Vagina (tissue), 2 donors: ENCODE data around the gene SHROOM1. TPM values are rescaled to one million over a fixed set of nuclear protein-coding genes. Genes with fewer than 3 reads are reported as not detected.
"Not testable (repeated sequence)": the region's sequence is repeated elsewhere in the genome, so short reads cannot be mapped to it uniquely, and the experiment has no call there.

Experiments
- DNase-seq, 2 donors: peaks; one replicate each; pipeline ENCODE4 v3.0.0-alpha.2; 2017; ENCODE audit errors: extremely low spot score in 2 of 2
- H3K27ac ChIP-seq: fragments of 200-600 bp; sonication (generic); one replicate; pipeline ENCODE4 v1.5.1; 2019
- H3K27me3 ChIP-seq: fragments of 200-600 bp; sonication (generic); one replicate; pipeline ENCODE4 v1.5.1; 2019
- H3K36me3 ChIP-seq, 2 donors: fragments of 200-600 bp; sonication (generic); one replicate each; pipeline ENCODE4 v1.5.1; 2017 to 2019
- H3K4me1 ChIP-seq: fragments of 200-600 bp; sonication (generic); one replicate; pipeline ENCODE4 v1.5.1; 2019
- H3K4me3 ChIP-seq, 2 donors: fragments of 200-600 bp; sonication (generic); 1 replicate in 1 of 2; 2 replicates in 1 of 2; pipeline ENCODE4 v1.5.1; 2016 to 2019
- H3K9me3 ChIP-seq: fragments of 200-600 bp; sonication (generic); one replicate; pipeline ENCODE4 v1.5.1; 2019
- POLR2A ChIP-seq, 2 donors: fragments of 450-650 bp; IDR thresholded peaks; one replicate each; pipeline ENCODE4 v1.6.1; 2017; ENCODE audit warnings: antibody characterized with exemption in 2 of 2, mild to moderate bottlenecking in 2 of 2, moderate library complexity in 2 of 2
- POLR2AphosphoS5 ChIP-seq, 2 donors: sonication (generic); formaldehyde crosslinking; IDR thresholded peaks; one replicate each; pipeline ENCODE4 v1.9.0; 2017; ENCODE audit warnings: antibody characterized with exemption in 2 of 2, mild to moderate bottlenecking in 2 of 2, low read depth in 1 of 2; ENCODE audit not compliant: insufficient read depth in 1 of 2
- intact Hi-C: fragments of 100-400 bp; cut with DNase I; formaldehyde crosslinking; loops from one replicate; pipeline ENCODE4 v1.15.1; 2023
- total RNA-seq: library from RNA; depleted of rRNA; stranded (reverse); fragments of >200 nt; gene quantifications from one replicate; pipeline ENCODE4 v1.2.3, GENCODE V29; 2016
- TF ChIP-seq, protein P1 (sequence below), 3 experiments: fragments of 450-650 bp in 2 of 3; fragments of 200-600 bp in 1 of 3; sonication (generic) in 1 of 3; IDR thresholded peaks; one replicate each; pipeline ENCODE4 v1.5.1; 2017 to 2019; ENCODE audit warnings: antibody characterized with exemption in 3 of 3, mild to moderate bottlenecking in 2 of 3, moderate library complexity in 2 of 3

The SHROOM1 gene
- total RNA-seq, 1 donor from 2014 or later = 17.7 TPM

DNA sequence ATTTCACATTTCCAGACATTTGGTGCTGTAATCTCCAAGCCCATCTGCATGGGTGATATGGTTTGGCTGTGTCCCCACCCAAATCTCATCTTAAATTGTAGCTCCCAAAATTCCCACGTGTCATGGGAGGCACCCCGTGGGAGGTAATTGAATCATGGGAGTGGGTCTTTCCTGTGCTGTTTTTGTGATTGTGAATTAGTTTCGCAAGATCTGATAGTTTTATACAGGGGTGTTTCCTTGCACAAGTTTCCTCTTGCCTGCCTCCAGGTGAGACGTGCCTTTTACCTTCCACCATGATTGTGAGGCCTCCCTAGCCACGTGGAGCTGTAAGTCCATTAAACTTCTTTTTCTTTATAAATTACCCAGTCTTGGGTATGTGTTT is 27.8 kb downstream of the SHROOM1 start:
- H3K4me1 ChIP-seq, H3K4me3 ChIP-seq, H3K27me3 ChIP-seq, DNase-seq, H3K36me3 ChIP-seq, H3K27ac ChIP-seq, intact Hi-C loops, H3K9me3 ChIP-seq: not testable (repeated sequence)

DNA sequence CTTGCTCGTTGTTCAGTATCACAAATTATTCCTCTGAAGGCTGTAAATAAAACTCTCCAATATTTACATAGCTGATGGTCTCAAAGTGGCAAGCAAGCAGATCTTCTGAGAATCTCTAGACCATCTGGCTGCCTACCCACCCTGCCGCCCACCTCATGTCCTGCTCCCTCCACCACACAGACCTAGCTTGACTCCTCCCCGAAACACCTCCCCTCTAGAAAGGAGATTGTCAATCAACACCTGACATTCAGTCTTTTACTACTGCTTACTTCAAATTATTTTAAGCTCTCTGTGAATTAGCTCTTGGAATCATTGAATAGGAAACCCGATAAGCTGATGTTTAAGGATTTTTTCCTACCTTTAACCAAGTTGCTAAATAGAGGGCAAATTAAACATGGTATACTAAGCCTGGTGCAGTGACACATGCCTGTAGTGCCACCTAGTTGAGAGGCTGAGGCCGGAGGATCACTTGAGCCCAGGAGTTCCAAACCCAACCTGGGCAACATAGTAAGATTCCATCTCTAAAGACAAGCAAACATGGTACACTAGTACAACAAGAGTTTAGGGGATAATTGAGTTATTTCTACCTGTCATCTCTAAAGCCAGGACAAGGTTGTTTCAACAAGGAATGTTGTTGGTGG is 28.3 kb downstream of the SHROOM1 start:
- no peaks in the 10 kb centered on the region for H3K27me3 ChIP-seq
- H3K27ac ChIP-seq = no peak overlapping the region
- no peaks in the 10 kb centered on the region for H3K36me3 ChIP-seq
- intact Hi-C loops = no loop called here
- DNase-seq = no peak
- TF ChIP-seq, protein P1, sequence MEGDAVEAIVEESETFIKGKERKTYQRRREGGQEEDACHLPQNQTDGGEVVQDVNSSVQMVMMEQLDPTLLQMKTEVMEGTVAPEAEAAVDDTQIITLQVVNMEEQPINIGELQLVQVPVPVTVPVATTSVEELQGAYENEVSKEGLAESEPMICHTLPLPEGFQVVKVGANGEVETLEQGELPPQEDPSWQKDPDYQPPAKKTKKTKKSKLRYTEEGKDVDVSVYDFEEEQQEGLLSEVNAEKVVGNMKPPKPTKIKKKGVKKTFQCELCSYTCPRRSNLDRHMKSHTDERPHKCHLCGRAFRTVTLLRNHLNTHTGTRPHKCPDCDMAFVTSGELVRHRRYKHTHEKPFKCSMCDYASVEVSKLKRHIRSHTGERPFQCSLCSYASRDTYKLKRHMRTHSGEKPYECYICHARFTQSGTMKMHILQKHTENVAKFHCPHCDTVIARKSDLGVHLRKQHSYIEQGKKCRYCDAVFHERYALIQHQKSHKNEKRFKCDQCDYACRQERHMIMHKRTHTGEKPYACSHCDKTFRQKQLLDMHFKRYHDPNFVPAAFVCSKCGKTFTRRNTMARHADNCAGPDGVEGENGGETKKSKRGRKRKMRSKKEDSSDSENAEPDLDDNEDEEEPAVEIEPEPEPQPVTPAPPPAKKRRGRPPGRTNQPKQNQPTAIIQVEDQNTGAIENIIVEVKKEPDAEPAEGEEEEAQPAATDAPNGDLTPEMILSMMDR (IDR thresholded peaks at IDR 0.05) = no peak
- no peak for TF ChIP-seq POLR2AphosphoS5 (IDR thresholded peaks at IDR 0.05; ENCODE audit: insufficient read depth in 1 of 2, low read depth in 1 of 2)
- no peak for TF ChIP-seq POLR2A (IDR thresholded peaks at IDR 0.05)
- no peaks in the 10 kb centered on the region for H3K9me3 ChIP-seq
- no peak overlapping the region for H3K4me3 ChIP-seq
- no peaks in the 10 kb centered on the region for H3K4me1 ChIP-seq

DNA sequence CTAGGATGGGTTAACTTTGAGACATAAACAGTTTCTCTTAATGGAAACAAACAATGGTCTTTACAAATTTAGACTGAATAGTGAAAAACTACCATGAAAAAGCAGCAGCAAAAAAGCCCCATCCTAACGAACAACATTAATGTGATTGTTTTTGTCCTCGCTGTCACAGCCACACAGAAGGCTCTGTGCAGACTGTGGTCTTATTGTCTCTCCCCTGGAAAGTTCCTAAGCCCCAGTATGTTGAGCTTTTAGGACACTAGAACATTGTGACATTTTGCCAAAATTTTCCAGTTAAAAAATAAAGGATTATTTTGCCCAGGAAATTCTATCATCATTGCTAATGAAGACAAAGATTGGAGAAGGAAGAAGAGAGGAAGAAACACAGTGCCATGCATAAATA is 29.9 kb downstream of the SHROOM1 start:
- Histone ChIP-seq H3K4me1 (no peaks in the 10 kb centered on the region), H3K36me3 (no peaks in the 10 kb centered on the region), H3K27ac (no peak overlapping the region), H3K4me3 (no peak overlapping the region), H3K27me3 (no peaks in the 10 kb centered on the region), H3K9me3 (no peaks in the 10 kb centered on the region)
- TF ChIP-seq POLR2A (IDR thresholded peaks at IDR 0.05) = no peak
- TF ChIP-seq, protein P1 (IDR thresholded peaks at IDR 0.05) = no peak
- TF ChIP-seq POLR2AphosphoS5 (IDR thresholded peaks at IDR 0.05; ENCODE audit: insufficient read depth in 1 of 2, low read depth in 1 of 2) = no peak
- intact Hi-C loops = no loop called here
- no peak for DNase-seq

DNA sequence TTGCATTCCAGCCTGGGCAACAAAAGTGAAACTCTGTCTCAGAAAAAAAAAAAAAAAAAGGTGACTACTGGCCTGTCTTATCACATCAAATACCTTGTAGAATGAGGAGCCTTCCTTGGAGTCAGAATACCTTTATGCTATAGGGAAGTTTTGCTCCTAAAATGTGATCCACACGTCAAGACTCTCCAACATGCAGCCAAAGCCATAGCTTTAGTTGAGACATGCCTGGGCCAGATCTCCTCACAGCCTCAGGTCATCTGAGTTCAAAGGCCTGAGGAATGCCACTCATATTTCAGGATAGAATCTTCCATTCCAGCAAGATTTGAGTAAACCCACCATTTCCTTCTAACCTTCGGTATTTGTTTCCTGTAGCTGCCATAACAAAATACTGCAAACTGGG is 31.1 kb downstream of the SHROOM1 start:
- Histone ChIP-seq H3K36me3 (no peaks in the 10 kb centered on the region), H3K4me3 (no peak overlapping the region), H3K9me3 (no peaks in the 10 kb centered on the region), H3K4me1 (no peaks in the 10 kb centered on the region), H3K27me3 (no peaks in the 10 kb centered on the region), H3K27ac (no peak overlapping the region)
- TF ChIP-seq POLR2AphosphoS5 (IDR thresholded peaks at IDR 0.05; ENCODE audit: insufficient read depth in 1 of 2, low read depth in 1 of 2) (no peak), POLR2A (IDR thresholded peaks at IDR 0.05) (no peak)
- TF ChIP-seq, protein P1 (IDR thresholded peaks at IDR 0.05) = no peak
- no peak for DNase-seq
- intact Hi-C loops = no loop called here

GRCh38 chr5:132797651-132798050 is 32.8 kb downstream of the SHROOM1 start:
- Histone ChIP-seq H3K36me3 (no peaks in the 10 kb centered on the region), H3K27ac (no peak overlapping the region), H3K27me3 (no peaks in the 10 kb centered on the region), H3K4me3 (no peak overlapping the region), H3K9me3 (no peaks in the 10 kb centered on the region), H3K4me1 (no peaks in the 10 kb centered on the region)
- no peak for DNase-seq
- no peak for TF ChIP-seq POLR2A (IDR thresholded peaks at IDR 0.05)
- TF ChIP-seq, protein P1 (IDR thresholded peaks at IDR 0.05) = no peak
- TF ChIP-seq POLR2AphosphoS5 (IDR thresholded peaks at IDR 0.05; ENCODE audit: insufficient read depth in 1 of 2, low read depth in 1 of 2) = no peak
- intact Hi-C loops = no loop called here
